Activated gamma-delta T cell treated with Interleukin-2 at 50 U/mL for 16 hours (primary cell): ENCODE results near the gene MAST2.
A peak's percentile ranks its signal among the peaks of the same experiment; 100 is the strongest.
"Not testable (repeated sequence)": the region's sequence is repeated elsewhere in the genome, so short reads cannot be mapped to it uniquely, and the experiment has no call there.

Experiments used
- DNase-seq: peaks from one replicate; pipeline ENCODE4 v3.0.0-alpha.2; 2020

Gene MAST2

DNA sequence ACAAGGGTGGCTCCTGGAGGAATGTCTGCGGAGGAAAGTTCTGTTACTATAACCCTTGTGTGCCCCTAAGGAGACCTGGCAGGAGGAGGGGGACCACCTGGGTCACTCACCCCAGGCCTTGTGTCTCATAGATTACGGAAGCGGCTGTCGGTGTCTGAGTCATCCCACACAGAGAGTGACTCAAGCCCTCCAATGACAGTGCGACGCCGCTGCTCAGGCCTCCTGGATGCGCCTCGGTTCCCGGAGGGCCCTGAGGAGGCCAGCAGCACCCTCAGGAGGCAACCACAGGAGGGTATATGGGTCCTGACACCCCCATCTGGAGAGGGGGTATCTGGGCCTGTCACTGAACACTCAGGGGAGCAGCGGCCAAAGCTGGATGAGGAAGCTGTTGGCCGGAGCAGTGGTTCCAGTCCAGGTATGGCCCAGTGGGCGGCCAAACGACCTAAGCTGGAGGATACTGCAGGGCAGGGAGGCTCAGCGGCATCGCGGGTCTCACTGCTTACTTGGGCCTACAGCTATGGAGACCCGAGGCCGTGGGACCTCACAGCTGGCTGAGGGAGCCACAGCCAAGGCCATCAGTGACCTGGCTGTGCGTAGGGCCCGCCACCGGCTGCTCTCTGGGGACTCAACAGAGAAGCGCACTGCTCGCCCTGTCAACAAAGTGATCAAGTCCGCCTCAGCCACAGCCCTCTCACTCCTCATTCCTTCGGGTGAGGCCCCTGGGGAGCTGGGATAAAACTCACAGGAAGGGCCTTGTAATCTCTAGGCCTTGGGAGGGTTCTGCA is 227.7 kb downstream of the MAST2 start:
- DNase-seq: no peak

DNA sequence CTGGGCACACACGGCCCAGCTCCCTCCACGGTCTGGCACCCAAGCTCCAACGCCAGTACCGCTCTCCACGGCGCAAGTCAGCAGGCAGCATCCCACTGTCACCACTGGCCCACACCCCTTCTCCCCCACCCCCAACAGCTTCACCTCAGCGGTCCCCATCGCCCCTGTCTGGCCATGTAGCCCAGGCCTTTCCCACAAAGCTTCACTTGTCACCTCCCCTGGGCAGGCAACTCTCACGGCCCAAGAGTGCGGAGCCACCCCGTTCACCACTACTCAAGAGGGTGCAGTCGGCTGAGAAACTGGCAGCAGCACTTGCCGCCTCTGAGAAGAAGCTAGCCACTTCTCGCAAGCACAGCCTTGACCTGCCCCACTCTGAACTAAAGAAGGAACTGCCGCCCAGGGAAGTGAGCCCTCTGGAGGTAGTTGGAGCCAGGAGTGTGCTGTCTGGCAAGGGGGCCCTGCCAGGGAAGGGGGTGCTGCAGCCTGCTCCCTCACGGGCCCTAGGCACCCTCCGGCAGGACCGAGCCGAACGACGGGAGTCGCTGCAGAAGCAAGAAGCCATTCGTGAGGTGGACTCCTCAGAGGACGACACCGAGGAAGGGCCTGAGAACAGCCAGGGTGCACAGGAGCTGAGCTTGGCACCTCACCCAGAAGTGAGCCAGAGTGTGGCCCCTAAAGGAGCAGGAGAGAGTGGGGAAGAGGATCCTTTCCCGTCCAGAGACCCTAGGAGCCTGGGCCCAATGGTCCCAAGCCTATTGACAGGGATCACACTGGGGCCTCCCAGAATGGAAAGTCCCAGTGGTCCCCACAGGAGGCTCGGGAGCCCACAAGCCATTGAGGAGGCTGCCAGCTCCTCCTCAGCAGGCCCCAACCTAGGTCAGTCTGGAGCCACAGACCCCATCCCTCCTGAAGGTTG is 231.4 kb downstream of the MAST2 start:
- DNase-seq: no peak

DNA sequence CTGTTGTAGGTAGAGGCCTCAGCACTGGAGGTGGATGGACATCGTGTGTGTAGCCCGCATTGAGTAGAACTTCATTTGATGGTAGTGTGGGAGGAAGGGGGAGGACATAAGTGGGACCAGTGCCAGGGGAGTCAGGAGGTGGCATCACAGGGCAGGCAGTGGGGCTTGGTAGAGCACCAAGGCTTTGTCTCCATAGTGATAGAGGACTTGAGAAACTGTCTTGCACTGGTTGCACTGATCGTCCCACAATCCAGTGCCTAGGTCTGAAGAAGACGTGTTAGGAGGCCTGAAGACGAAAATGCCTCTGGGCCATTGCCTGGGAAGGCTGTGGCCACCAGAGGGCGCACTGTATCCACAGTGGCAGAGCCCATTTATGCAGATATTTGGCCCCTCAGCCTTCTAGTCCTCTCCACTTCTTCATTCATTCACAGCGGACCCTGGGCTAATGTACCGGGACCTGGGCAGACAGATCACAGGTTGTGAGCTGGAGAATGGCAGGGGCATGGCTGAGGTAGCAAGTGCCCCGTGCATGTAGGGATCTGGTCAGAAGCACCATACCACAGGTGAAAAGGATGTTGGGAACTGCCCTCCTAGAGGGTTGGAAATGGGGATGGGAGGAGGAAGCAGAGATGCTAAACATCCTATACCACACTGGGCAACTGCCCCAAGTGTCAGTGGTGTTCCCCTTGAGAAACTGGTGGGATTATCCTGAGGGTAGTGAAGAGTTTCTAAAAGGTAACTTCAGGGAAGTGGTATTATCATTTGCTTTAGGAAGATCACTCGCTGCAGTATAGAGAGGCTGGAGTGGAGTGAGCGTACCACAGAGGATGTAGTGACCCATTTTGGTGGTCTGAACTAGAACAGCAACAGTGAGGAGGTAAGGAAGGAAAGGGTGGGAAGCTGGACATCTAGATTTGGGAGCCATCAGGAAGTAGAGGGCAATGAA is 233.8 kb downstream of the MAST2 start:
- DNase-seq: peak; percentile 86

DNA sequence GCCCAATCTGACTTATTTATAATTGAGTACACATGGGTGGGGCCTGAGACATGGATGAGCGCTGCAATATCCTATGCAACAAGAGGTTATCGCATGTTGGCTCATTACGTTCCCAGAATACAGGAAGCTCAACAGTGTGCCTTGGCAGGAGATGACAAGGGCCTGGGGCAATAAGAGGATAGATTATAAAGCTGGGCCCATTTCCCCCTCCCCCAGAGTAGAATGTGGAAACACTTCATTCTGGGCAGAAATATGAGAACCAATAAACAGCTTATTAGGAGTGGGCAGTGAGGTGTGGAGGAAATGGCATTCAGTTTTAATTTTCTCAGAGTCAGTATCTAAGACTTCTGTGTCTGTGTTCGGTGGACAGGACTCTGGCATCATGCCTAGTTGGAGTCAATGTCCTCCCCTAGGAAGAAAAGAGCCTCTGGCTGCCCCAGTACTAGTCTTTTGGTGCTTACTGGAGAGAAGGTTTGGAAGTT is 236.2 kb downstream of the MAST2 start:
- no peak for DNase-seq

DNA sequence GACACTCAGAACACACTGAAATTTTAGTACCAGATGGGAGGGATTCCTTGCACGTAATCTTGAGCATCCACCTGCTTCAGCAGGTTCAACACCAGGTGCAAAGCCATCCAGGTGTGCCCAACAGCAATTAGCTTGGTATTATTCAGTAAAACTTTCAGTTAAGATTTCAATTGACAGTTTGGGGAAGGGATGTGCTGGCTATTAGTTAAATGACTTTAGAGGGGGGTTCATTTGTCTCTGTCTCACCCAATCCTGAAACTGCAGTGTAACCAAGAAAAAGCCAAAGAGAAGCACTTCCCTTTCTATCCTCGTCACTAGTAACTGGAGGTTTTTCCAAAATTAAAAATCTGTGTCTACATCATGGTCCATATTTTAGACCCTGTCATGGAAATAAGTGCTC is 238.1 kb downstream of the MAST2 start:
- no peak for DNase-seq

DNA sequence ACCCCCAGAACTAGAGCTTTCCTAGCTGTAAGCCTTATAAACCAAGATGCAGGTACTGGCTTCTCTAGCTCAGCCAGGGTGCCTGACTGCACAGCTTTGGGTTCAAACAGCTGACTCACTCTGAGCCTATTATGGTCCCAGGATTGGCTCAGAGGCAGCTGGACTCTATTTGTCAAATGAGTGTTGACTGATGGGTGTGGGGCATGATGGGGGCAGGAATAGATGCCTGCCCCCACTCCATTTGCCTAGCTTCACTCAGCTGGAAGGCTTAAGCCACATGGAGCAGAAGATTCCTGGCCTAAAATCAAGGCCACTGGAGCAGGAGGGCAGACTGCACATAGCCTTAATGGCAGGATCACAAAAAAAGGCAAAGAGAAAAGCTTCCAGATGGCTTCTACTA is 238.6 kb downstream of the MAST2 start:
- no peak for DNase-seq

DNA sequence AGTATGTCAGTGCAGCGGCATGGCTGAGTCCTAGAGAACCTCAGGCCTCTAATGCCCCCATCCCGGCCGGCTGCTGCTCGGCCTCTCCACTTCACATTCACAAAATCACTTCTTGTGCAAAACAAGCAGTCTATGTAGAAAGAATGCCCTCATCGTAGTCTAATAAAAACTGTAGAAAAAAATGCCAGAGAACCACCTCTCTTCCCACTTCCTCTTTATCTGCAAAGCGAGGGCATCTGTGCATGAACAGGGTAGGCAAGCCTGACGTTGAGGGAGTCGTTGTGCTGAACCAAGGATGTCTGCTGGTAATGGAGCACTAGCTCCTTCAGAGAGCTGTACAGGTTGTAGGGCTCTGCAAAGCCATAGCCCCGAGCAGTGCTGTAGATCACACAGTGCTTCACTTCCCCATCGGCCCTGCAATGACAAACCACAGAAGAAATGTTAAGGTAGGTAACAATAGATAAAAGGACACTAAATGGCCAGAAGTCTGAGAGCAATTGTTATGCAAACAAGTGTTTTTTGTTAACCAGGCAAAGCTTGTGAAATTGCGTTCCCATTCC is 240.1 kb downstream of the MAST2 start:
- no peak for DNase-seq

DNA sequence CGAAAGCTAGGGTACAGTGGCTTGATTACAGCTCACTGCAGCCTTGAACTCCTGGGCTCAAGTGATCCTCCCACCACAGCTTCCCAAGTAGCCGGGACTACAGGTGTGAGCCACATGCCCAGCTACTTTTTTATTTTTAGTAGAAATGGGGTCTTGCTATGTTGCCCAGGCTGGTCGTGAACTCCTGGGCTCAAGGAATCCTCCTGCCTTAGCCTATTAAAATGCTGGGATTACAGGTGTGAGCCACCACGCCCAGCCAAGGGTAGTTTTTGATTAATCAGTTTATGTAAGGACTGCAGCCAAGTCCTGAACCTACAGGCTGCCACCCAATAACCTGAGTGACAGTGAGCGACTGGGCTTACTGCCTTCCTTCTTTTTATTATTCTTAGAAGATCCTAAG is 240.7 kb downstream of the MAST2 start:
- no peak for DNase-seq

DNA sequence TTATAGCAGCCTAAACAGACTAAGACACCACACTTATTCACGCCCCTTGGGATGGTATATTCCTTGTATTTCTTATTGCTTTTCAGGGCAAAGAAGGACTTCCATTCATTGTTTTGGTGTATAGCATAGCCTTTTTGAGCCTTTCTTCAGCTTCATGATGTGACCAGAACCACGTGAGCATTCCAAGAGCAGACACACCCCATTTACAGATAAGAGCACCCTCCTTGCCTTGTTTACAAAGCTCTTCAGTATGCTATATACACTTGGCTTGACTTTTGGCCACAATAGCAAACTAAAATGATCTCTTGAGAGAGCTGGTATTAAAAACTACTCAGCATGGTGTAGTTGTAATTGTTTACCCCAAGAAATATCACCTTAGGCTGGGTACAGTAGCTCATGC is 250.3 kb downstream of the MAST2 start:
- DNase-seq: no peak

DNA sequence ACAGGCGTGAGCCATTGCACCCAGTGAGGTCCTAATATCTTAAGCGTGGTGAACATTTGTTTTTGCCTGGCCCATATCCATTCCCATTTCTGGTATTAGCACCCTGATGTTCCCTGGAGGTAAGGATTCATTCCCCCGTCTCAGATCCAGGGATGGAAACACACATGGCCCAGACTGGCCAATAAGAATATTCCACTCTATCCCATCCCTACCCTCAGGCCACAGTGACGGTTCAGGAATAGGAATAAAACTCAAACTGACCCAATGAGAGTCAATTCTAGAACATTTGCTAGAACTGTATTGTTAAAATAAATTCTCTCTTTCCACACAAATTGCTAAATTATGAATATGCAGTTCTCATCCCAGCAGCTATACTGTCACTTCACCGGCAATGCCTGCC is 252.9 kb downstream of the MAST2 start:
- no peak for DNase-seq

DNA sequence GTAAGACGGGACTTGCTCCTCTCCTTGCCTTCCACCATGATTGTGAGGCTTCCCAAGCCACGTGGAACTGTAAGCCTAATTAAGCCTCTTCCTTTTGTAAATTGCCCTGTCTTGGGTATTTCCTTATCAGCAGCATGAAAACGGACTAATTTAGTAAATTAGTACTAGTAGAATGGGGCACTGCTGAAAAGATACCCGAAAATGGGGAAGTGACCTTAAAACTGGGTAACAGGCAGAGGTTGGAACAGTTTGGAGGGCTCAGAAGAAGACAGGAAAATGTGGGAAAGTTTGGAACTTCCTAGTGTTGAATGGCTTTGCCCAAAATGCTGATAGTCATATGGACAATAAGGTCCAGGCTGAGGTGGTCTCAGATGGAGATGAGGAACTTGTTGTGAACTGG is 253.8 kb downstream of the MAST2 start:
- DNase-seq: not testable (repeated sequence)

DNA sequence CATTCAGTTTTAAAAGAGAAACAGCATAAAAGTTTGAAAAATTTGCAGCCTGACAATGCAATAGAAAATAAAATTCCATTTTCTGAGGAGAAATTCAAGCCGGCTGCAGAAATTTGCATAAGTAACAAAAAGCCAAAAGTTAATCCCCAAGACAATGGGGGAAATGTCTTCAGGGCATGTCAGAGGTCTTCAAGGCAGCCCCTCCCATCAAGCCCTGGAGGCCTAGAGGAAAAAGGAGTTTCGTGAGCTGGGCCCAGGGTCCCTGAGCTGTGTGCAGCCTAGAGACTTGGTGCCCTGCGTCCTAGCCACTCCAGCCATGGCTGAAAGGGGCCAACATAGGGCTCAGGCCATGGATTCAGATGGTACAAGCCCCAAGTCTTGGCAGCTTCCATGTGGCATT is 254.4 kb downstream of the MAST2 start:
- DNase-seq: no peak

DNA sequence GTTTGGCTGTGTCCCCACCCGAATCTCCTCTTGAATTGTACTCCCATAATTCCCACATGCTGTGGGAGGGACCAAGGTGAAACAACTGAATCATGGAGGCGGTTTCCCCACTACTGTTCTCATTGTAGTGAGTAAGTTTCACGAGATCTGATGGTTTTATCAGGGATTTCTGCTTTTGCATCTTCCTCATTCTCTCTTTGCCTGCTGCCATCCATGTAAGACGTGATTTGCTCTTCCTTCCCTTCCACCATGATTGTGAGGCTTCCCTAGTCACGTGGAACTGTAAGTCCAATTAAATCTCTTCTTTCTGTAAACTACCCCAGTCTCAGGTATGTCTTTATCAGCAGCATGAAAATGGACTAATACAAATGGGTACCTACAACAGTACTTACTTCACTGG is 255.5 kb downstream of the MAST2 start:
- DNase-seq: no peak

DNA sequence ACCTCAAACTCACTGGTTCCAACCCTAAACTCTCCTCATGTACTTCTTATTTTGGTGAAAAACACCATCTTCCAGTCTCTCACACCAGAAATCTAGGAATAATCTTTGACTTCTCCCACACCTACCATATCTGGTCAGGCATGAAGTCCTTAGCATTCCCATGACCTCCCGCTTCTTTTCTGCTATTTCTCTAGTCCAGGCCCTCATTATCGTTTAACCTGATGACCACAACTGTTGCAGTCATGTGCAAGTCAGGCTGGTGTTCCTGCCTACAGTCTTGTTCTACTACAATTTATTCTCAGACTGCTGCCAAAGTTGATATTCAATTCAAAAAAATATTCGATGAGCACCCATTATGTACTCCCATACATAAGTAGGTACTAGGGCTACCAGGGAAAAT is 257.7 kb downstream of the MAST2 start:
- no peak for DNase-seq

DNA sequence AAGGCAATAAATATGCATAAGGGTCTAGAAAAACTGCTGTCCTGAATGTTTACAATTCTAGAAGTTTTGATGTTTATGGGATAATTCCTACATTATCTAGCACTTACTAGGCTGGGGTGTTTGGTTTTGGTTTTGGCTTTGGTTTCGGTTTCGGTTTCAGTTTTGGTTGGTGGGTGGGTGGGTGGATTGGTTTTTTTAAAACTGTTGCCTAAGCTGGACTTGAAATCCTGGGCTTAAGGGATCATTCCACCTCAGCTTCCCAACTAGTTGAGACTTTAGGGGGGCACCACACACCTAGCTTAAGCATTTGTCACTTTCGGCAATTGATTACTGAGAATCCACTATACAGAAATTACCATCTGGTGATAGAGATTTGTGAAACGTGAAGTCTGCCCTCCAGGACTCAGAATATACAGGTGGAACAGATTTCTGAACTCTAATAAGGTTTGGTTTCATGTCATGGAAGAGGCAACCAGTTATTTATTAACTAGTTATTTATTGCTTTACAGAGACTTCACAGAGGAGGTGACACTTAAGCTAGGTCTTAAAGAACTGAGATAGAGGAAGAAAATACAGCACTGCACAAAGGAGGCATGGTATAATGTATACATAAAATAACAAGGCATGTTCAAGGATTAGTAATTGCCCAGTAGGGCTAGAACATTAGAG is 259.4 kb downstream of the MAST2 start:
- no peak for DNase-seq

DNA sequence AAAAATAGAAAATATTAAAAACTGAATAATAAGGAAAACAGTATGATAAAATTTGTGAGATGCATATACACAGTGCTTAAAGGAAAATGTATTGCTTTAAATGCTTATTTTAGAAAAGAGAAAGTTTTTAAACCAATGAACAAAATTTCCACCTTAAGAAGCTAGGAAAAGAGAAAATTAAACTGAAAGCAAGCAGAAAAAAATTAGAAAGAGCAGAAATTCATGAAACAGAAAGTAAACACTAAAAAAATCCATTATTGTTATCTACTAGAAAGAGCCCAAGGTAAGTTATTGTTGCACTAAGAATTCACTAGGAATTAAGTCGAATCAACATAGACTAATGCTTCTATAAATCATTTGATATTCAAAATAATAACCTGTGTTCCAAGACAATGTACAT is 261.3 kb downstream of the MAST2 start:
- no peak for DNase-seq

DNA sequence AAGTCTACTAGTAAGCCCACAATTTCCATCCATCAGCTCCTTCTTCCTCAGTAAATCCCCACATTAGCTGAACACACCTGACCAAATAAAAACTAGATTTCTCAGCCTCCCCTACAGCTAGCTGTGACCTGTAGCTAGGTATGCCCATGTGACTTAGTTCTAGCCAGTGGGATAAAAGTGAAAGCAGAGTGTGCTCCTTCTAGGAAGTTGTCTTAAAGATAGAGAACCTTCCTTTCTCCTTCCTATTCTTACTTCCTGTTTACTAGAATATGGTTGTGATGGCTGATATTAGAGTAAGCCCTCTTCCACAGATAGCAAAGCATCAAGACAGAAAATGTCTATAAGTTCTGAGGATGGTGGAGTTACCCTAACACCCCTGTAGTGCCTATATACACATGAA is 262.0 kb downstream of the MAST2 start:
- DNase-seq: no peak

DNA sequence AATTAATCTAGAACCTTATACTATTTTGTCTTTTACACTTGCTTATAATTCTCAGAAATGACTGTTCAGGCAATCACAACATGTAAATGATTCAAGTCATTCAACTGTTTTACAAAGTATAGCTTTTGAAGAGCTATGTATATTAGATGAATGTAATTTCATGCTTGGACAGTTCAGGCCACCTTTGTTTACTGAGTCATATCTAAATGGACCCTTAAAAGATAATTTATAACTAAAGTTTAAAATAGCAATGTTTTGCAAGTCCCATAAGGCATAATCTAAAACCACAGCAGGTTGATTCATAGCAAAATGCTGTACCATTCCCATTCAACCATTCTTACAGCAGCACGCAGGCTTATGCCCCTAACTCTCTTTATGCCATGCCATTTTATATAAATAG is 264.2 kb downstream of the MAST2 start:
- no peak for DNase-seq

DNA sequence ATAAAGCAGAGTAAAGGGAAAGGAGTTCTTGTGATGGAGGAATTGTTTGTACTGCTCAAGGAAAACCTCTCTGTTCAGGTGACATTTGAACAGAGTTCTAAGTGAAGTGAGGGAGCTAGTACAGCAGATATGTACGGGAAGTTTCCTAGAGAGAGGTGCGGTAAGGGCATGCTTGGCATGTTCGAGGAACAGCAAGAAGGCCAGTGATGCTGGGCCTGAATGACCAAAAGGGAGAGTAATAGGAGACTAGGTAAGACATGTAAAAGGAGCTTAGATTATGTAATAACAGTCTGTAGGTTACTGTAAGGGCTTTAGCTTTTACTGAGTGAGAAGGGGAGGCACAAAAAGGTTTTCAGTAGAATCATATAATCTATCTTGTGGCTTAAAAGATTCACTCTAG is 265.1 kb downstream of the MAST2 start:
- DNase-seq: no peak

DNA sequence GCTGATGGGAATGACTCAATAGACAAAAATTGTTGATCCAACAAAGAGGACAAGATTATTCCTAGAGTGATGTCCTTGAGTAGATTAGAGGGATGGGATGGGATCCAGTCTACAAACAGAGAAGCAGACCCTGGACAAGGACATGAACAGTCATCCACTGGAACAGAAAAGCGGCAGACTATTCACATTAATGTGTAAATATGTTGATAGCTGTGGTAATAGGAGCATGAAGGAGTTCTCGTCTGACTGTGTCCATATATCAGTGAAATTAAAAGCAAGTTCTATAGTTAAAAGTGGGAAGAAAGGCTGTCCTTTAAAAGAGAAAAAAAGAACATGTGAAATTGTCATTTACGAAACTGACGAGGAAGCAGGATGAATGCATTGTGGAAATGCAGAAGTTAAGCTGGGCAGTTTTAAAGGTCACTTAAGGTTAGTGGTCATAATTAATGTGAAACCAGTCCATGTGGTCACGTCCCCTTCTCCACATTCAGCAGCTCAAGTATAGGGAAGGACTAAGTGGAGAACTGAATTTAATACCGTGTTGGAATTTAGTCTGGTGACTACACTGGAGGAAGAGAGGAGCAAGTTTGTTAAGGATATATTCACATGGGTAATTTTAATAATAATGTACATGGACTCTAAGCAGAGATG is 266.9 kb downstream of the MAST2 start:
- DNase-seq: no peak

DNA sequence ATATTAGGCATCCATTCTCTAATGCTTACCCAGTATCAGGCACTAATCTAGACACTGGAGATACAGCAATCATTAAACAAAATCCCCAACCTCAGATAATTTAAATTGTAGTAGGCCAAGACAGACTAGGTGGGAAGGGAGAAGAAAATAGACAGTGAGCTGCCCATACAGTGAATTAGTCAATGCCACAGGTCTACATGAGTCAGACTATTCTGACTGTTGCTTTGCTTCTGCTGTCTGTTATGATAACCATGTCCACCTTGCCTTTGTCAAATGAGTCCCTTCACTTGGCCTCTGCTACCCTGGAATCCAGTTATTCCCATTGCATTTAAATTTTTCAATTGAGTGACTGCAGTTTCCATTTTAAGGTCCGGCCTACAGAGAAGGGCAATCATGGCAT is 269.6 kb downstream of the MAST2 start:
- no peak for DNase-seq

DNA sequence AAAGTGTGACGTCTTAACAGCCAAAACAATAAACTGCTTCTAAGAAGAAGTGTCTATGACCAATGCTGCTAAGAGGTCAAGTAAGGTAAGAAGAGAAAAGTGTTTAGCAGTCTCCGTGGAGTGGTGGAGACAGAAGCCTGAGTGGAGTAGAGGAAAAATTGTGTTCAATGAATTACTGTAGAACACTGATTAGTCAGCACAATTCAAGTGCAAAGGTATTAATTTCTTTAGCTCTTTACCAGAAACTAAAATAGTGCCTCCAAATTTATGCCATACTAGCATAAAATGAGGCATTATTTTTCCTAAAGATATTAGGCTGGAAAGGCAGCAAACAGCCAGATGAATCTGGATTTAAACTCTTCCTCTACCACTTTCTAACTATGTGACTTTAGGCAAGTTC is 272.9 kb downstream of the MAST2 start:
- DNase-seq: no peak
